Gastroesophageal sphincter (tissue), 4 donors: ENCODE measurements around the gene A3GALT2. TPM values are rescaled to one million over a fixed set of nuclear protein-coding genes. Genes with fewer than 3 reads are reported as not detected.
A peak's percentile ranks its signal among the peaks of the same experiment; 100 is the strongest.

ENCODE experiments used
- ATAC-seq: fragments of 150-250 bp; one replicate; pipeline ENCODE4 v1.9.1; 2016; ENCODE audit warnings: mild to moderate bottlenecking, moderate library complexity
- H3K27ac ChIP-seq, 4 donors: fragments of 200-600 bp; sonication (generic) in 3 of 4; 1 replicate in 3 of 4; 2 replicates in 1 of 4; pipeline ENCODE4 v1.5.1; 2016 to 2019
- H3K27me3 ChIP-seq: fragments of 200-600 bp; sonication (generic); one replicate; pipeline ENCODE4 v1.5.1; 2019
- H3K36me3 ChIP-seq, 2 donors: fragments of 200-600 bp; sonication (generic); one replicate each; pipeline ENCODE4 v1.5.1; 2019; ENCODE audit warnings: control low read depth in 1 of 2
- H3K4me1 ChIP-seq, 3 donors: fragments of 200-600 bp; sonication (generic); 1 replicate in 2 of 3; 2 replicates in 1 of 3; pipeline ENCODE4 v1.5.1; 2016 to 2019; ENCODE audit warnings: control low read depth in 2 of 3
- H3K4me3 ChIP-seq, 2 donors: fragments of 200-600 bp; sonication (generic); one replicate each; pipeline ENCODE4 v1.5.1; 2019; ENCODE audit warnings: mild to moderate bottlenecking in 1 of 2, moderate library complexity in 1 of 2
- H3K9me3 ChIP-seq, 3 donors: fragments of 200-600 bp; sonication (generic); one replicate each; pipeline ENCODE4 v1.5.1; 2017 to 2019; ENCODE audit warnings: control low read depth in 2 of 3
- CTCF ChIP-seq, 4 experiments: fragments of 200-600 bp in 2 of 4; fragments of 450-650 bp in 2 of 4; sonication (generic) in 1 of 4; IDR thresholded peaks; one replicate each; pipeline ENCODE4 v1.5.1; 2017 to 2019; ENCODE audit warnings: antibody characterized with exemption in 4 of 4, mild to moderate bottlenecking in 2 of 4, moderate library complexity in 2 of 4
- EP300 ChIP-seq: sonication (generic); formaldehyde crosslinking; IDR thresholded peaks from one replicate; pipeline ENCODE4 v1.6.1; 2017; ENCODE audit warnings: antibody characterized with exemption, mild to moderate bottlenecking
- POLR2A ChIP-seq, 2 donors: fragments of 450-650 bp; IDR thresholded peaks; one replicate each; pipeline ENCODE4 v1.6.1; 2017; ENCODE audit warnings: antibody characterized with exemption in 2 of 2, mild to moderate bottlenecking in 2 of 2, moderate library complexity in 1 of 2
- POLR2AphosphoS5 ChIP-seq: sonication (generic); formaldehyde crosslinking; IDR thresholded peaks from one replicate; pipeline ENCODE4 v1.6.1; 2017; ENCODE audit warnings: antibody characterized with exemption
- WGBS, 2 donors: methylation state at CpG; one replicate each; pipeline ENCODE4 v1.1.5; 2018; ENCODE audit warnings: low coverage in 1 of 2; 5-methylcytosine and 5-hydroxymethylcytosine counted together
- total RNA-seq, 4 donors: library from RNA; depleted of rRNA; stranded (reverse); fragments of >200 nt; gene quantifications; one replicate each; pipeline ENCODE4 v1.1.0, GENCODE V29; 2016

A3GALT2 gene
- total RNA-seq, 4 donors from 2014 or later: 0.67 TPM; not detected in 3

GRCh38 chr1:33363470-33363861, 42.6 kb upstream of the A3GALT2 start:
- peaks cover 0 to 75% (median 41%) of the 10 kb centered on the region in 3 donors for H3K4me1 ChIP-seq
- ATAC-seq: no peak

GRCh38 chr1:33363021-33363420, 42.1 kb upstream of the A3GALT2 start:
- peaks cover 0 to 2% of the 10 kb centered on the region in 2 donors for H3K36me3 ChIP-seq
- 25 to 64% methylated on average over 5 of the region's 5 CpGs for WGBS, 2 donors
- TF ChIP-seq POLR2A (IDR thresholded peaks at IDR 0.05): no peak
- TF ChIP-seq POLR2AphosphoS5: no peak
- no peak for TF ChIP-seq CTCF (IDR thresholded peaks at IDR 0.05)
- no peak for TF ChIP-seq EP300
- ATAC-seq: no peak
- H3K27ac ChIP-seq: peak overlapping the region in 3 of 4 donors; percentile 75 to 85 (median 79)
- H3K9me3 ChIP-seq: no peaks in the 10 kb centered on the region
- H3K27me3 ChIP-seq: no peaks in the 10 kb centered on the region
- no peak overlapping the region for H3K4me3 ChIP-seq
- peaks cover 0 to 74% (median 39%) of the 10 kb centered on the region in 3 donors for H3K4me1 ChIP-seq

More at GRCh38 chr1:33363470-33363861, 42.6 kb upstream of the A3GALT2 start:
- TF ChIP-seq POLR2A (IDR thresholded peaks at IDR 0.05) (no peak), CTCF (IDR thresholded peaks at IDR 0.05) (no peak), EP300 (no peak), POLR2AphosphoS5 (no peak)
- Histone ChIP-seq H3K9me3 (no peaks in the 10 kb centered on the region), H3K36me3 (no peaks in the 10 kb centered on the region), H3K27ac (peak overlapping the region; percentile 1 to 85 (median 77)), H3K4me3 (no peak overlapping the region), H3K27me3 (no peaks in the 10 kb centered on the region)
- 34 to 57% methylated on average over 3 to 5 of the region's 5 CpGs for WGBS, 2 donors

- no peak for ATAC-seq
- H3K27me3 ChIP-seq: no peaks in the 10 kb centered on the region
- 59 to 71% methylated on average over 8 to 11 of the region's 11 CpGs for whole genome bisulfite sequencing, 2 donors
- TF ChIP-seq POLR2A (IDR thresholded peaks at IDR 0.05) (no peak), CTCF (IDR thresholded peaks at IDR 0.05) (no peak), POLR2AphosphoS5 (no peak), EP300 (no peak)
- H3K4me1 ChIP-seq: peaks cover 0 to 65% (median 28%) of the 10 kb centered on the region in 3 donors
- H3K27ac ChIP-seq: peak overlapping the region in 3 of 4 donors; percentile 65 to 79 (median 75)
- H3K9me3 ChIP-seq: no peaks in the 10 kb centered on the region
- no peak overlapping the region for H3K4me3 ChIP-seq
- peaks cover 0 to 11% of the 10 kb centered on the region in 2 donors for H3K36me3 ChIP-seq
Measured at GRCh38 chr1:33361532-33362235, 40.8 kb upstream of the A3GALT2 start.

DNA sequence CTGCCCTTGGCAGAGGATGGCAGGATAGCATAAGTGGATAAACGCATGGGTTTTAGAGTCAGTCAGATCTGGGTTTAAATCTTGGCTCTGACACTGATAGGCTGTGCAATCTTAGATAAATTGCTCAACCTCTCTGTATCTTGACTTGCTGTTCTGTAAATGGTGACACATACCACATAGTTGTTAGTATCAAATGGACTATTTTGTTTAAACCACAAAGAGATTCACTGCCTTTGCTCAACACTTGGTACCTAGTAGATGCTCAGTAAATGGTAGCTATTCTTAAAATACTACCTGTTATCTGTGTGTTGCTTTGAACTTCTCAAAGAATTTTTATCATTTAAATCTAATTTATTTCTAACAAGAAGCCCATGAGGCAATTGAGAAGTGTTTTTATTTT, 39.5 kb upstream of the A3GALT2 start:
- 57% methylated on average over 1 of the region's 1 CpG; no CpG with 5 or more reads in 1 of the 2 donors for WGBS, 2 donors
- Histone ChIP-seq H3K4me3 (no peak overlapping the region), H3K27me3 (no peaks in the 10 kb centered on the region), H3K4me1 (peaks cover 0 to 52% (median 25%) of the 10 kb centered on the region in 3 donors), H3K9me3 (no peaks in the 10 kb centered on the region), H3K27ac (no peak overlapping the region), H3K36me3 (peaks cover 0 to 14% of the 10 kb centered on the region in 2 donors)
- TF ChIP-seq CTCF (IDR thresholded peaks at IDR 0.05) (no peak), POLR2A (IDR thresholded peaks at IDR 0.05) (no peak), EP300 (no peak), POLR2AphosphoS5 (no peak)
- no peak for ATAC-seq

DNA sequence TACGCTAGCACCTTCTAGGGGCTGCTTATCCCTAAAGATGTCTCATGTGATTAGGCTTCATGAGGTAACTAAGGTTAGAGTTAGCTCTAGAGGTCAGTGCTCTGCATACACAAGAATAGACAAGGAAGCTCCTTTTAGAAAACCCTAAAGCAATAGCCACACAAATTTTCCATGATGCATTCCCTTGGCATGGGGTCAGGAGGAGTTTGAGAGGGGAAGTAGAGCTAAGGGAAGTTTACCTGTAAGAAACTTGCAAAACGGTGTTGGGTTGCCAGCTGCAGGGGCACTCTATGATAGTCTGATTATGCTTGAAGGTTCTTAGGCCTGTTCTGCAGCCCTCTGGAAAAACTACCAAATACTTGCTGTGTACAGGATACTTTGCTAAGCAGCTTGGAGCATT, 39.0 kb upstream of the A3GALT2 start:
- no peak overlapping the region for H3K27ac ChIP-seq
- no peaks in the 10 kb centered on the region for H3K9me3 ChIP-seq
- no peak for TF ChIP-seq CTCF (IDR thresholded peaks at IDR 0.05)
- TF ChIP-seq EP300: no peak
- TF ChIP-seq POLR2AphosphoS5: no peak
- no peak for TF ChIP-seq POLR2A (IDR thresholded peaks at IDR 0.05)
- H3K27me3 ChIP-seq: no peaks in the 10 kb centered on the region
- WGBS, 2 donors: 71 to 88% methylated on average over 1 to 2 of the region's 2 CpGs
- no peak overlapping the region for H3K4me3 ChIP-seq
- ATAC-seq: no peak
- H3K4me1 ChIP-seq: peaks cover 0 to 47% (median 21%) of the 10 kb centered on the region in 3 donors
- H3K36me3 ChIP-seq: peaks cover 0 to 18% of the 10 kb centered on the region in 2 donors
